ENCODE results near the gene ADRA2A.
A peak's percentile ranks its signal among the peaks of the same experiment; 100 is the strongest.

Gene ADRA2A

DNA sequence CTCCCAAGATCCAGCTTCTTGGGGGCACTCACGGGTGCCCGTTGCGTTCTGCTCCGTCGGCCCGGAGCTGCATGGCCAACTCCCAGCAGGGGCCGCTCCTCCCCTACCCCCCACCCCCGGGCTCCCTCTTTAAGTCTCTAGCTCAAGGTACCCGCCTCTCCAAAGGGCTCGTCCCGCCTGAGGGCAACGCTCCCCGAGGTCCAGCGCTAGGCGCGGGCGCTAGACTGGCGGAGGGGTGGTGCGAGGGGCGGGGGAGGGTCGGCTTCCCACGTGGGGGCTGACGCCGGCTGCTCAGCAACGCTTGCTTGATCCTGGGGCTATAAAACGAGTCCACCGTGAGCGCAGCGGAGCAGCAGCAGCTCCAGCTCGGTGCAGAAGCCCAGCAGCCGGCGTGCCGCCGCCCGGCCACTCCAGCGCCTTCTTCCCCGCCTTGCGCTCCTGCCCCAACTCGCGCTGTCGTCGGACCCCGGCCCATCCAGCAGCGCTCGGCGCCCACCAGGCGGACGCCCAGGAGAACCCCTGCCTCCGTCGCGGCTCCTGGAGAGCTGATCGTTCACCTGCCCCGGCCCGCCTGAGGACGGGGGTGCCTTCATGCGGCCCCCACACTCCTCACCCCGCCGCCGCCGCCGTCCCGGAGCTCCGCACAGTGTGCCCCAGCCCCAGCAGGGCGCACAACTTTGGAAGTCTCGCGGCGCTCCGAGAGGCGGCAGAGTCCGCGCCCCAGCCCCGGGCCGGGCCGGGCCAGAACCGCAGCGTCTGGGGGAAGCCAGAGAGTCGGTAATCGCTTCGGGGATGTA, at the start of gene ADRA2A:
Gene ADRA2A, plus strand, starts transcription at position 348 of the 797 bp plus-strand sequence. CDS start 968 bp downstream, outside the sequence.
- POLR2A ChIA-PET = no interaction called here

DNA sequence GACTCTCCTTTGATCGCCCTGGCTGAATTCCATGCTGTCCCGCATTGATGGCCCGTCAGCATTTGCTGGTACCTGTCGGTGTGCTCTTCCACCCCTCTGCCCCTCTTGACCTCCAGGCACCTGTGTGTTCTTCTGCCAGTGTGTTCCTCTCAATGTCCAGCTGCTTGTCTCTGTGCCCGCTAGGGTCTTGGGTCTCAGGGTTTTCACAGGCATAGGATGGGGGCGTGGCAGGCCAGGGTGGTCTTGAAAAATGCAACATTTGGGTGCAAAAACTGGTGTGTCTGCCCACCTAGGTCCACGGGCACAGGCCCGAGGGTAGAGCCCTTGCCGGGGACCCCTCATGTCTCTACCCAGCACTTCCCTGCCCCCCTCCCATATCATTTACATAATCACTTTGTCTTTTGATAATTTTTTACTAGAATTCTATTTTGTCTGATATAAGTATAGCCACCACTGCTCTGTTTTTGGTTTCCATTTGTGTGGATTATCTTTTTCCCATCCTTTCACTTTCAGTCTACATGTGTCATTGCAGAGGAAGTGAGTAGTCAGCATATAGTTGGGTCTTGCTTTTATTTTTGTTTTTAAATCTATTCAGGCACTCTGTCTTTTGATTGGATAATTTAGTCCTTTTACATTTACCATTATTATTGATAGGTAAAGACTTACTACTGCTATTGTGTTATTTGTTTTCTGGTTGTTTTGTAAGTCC, 46.6 kb upstream of the ADRA2A start:
- TF ChIP-seq CTCF (IDR thresholded peaks at IDR 0.05; ENCODE audit: insufficient read depth, low read length, missing control alignments) = no peak
- DNase-seq (ENCODE audit: low read depth, low spot score) = no peak
- H3K4me3 ChIP-seq (ENCODE audit: low read depth, low read length) = no peak overlapping the region
- CTCF ChIA-PET = no interaction called here
- POLR2A ChIA-PET = no interaction called here

More for the DNA sequence above, at the start of gene ADRA2A:
- no peak for DNase-seq (ENCODE audit: low read depth, low spot score)
- CTCF ChIA-PET = interaction anchor here (0.7 to 3.8 kb wide), 15 partner anchors 10 to 1231 kb away, joined by 3 to 18 read pairs (median 4); no protein-coding TSS in a partner anchor
- no peak for TF ChIP-seq CTCF (IDR thresholded peaks at IDR 0.05; ENCODE audit: insufficient read depth, low read length, missing control alignments)
- H3K4me3 ChIP-seq (ENCODE audit: low read depth, low read length) = peak within 1 kb of the TSS; percentile 49

- TF ChIP-seq CTCF (IDR thresholded peaks at IDR 0.05; ENCODE audit: insufficient read depth, low read length, missing control alignments) = no peak
These were observed 42.1 kb upstream of the ADRA2A start for GRCh38 chr10:111034598-111035310.

GRCh38 chr10:111035542-111035941, 41.3 kb upstream of the ADRA2A start:
- H3K4me3 ChIP-seq (ENCODE audit: low read depth, low read length) = no peak overlapping the region
- ChIA-PET CTCF (no interaction called here), POLR2A (no interaction called here)
- no peak for TF ChIP-seq CTCF (IDR thresholded peaks at IDR 0.05; ENCODE audit: insufficient read depth, low read length, missing control alignments)
- DNase-seq (ENCODE audit: low read depth, low spot score) = no peak

More at GRCh38 chr10:111034598-111035310, 42.1 kb upstream of the ADRA2A start:
- CTCF ChIA-PET = no interaction called here
- no peak overlapping the region for H3K4me3 ChIP-seq (ENCODE audit: low read depth, low read length)
- POLR2A ChIA-PET = no interaction called here
- DNase-seq (ENCODE audit: low read depth, low spot score) = no peak

DNA sequence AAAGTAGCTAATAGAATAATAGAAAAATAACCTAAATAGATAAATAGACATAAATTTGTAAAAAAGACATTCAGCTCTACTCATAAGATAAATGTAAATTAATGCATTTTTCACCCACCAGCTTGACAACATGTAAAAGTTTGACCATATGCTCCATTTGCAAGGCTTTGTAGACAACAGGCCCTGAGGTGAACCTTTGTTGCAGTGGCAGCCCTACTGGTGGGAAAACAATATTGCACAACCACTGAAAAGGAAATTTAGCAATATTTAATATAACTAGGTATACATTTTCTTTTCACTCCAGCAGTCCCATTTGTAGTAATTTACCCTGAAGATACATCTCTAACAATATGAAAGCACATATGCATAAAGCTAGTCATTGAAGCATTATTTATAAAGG, 39.0 kb upstream of the ADRA2A start:
- H3K4me3 ChIP-seq (ENCODE audit: low read depth, low read length) = no peak overlapping the region
- ChIA-PET CTCF (interaction anchor here (0.9 kb wide), 1 partner anchor 12 kb away, joined by 3 read pairs; no protein-coding TSS in a partner anchor), POLR2A (no interaction called here)
- TF ChIP-seq CTCF (IDR thresholded peaks at IDR 0.05; ENCODE audit: insufficient read depth, low read length, missing control alignments) = no peak
- DNase-seq (ENCODE audit: low read depth, low spot score) = no peak

- CTCF ChIA-PET = no interaction called here
- POLR2A ChIA-PET = no interaction called here
- DNase-seq (ENCODE audit: low read depth, low spot score) = no peak
- no peak overlapping the region for H3K4me3 ChIP-seq (ENCODE audit: low read depth, low read length)
- TF ChIP-seq CTCF (IDR thresholded peaks at IDR 0.05; ENCODE audit: insufficient read depth, low read length, missing control alignments) = no peak
These were observed 37.3 kb upstream of the ADRA2A start for GRCh38 chr10:111039522-111039921.
